T-helper 9 cell (primary cell): ENCODE data around the gene ARSJ.
"Not testable (repeated sequence)": the region's sequence is repeated elsewhere in the genome, so short reads cannot be mapped to it uniquely, and the experiment has no call there.

Experiments
- DNase-seq: peaks from one replicate; pipeline ENCODE4 v3.0.0-alpha.2; 2020

Gene ARSJ

GRCh38 chr4:113955411-113955810 is 24.0 kb downstream of the ARSJ start:
- DNase-seq = no peak

GRCh38 chr4:113953888-113954287 is 25.6 kb downstream of the ARSJ start:
- no peak for DNase-seq

- no peak for DNase-seq
Measured at GRCh38 chr4:113952452-113953029, 26.9 kb downstream of the ARSJ start.

DNA sequence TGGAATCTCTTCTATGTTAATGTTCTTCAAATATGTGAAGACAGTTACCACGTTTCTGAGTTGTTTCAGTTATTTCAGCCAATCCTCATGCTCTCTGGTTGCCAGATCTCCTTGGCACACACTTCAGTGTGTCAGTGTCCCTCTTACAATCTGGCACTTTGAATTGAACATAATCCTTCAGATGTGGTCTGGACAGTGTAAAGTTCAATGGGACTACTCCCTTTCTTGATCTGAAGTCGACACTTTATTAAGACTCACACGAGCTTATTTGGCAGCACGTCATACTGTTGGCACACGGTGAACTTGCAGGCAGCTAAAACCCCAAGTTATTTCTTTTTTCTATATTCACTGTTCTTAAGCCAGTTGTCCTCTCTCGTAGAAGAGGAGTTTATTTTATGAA is 28.2 kb downstream of the ARSJ start:
- no peak for DNase-seq

- no peak for DNase-seq
Measured at GRCh38 chr4:113950207-113950606, 29.2 kb downstream of the ARSJ start.

GRCh38 chr4:113947484-113947883 is 32.0 kb downstream of the ARSJ start:
- no peak for DNase-seq

DNA sequence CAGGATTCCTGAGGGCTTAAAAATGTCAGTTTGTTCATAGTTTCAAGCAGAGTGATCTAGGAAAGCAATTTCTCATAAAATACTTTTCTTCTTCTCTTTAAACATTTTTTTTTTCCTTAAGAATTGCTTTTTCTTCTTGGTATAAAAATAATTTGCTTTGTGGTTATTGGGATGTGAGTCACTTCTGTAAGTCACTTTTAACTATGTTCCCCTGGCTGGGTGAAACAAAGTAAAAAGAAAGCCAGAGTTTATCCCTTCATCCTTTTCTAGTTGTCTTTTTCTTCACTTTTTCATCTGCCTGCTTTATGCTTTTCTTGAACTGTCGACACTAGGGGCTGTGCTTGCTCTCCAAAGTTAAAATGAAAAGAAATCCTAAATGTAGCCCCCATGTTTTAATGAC is 33.5 kb downstream of the ARSJ start:
- no peak for DNase-seq

- no peak for DNase-seq
Measured at GRCh38 chr4:113943863-113944262, 35.6 kb downstream of the ARSJ start.

DNA sequence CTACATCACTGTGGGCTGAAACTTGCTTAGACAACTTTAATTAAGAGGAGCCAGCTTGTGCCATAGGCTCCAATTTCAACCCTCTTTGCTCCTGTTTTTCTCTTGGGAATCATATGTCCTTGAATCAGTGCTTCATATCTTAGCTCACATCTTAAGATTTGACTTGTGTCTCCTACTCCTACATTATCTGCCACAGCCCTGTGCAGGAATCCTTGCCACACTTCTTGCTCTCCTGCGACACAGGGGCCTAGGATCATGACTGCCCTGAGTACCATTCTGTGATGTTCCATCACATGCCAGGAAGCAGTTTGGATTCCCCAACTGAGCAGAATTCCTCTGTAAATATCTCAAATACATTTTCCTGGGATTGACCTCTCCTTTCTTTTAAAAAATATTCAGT is 36.4 kb downstream of the ARSJ start:
- no peak for DNase-seq

GRCh38 chr4:113941836-113942235 is 37.6 kb downstream of the ARSJ start:
- DNase-seq = no peak

DNA sequence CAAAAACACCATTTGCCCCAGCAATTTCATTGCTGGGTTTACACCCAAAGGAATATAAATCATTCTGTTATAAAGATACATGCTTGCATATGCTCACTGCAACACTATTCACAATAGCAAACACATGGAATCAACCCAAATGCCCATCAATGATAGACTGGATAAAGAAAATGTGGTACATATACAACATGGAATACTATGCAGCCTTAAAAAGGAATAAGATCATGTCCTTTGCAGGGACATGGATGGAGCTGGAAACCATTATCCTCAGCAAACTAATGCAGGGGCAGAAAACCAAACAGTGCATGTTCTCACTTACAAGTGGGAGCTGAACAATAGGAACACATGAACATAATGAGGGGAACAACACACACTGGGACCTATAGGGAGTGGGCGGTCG is 39.3 kb downstream of the ARSJ start:
- DNase-seq = not testable (repeated sequence)

GRCh38 chr4:113935190-113935589 is 44.3 kb downstream of the ARSJ start:
- DNase-seq = no peak

GRCh38 chr4:113924706-113925105 is 54.7 kb downstream of the ARSJ start:
- DNase-seq = not testable (repeated sequence)

- DNase-seq = no peak
Measured at GRCh38 chr4:113921089-113921794, 58.2 kb downstream of the ARSJ start.

GRCh38 chr4:113919611-113920010 is 59.8 kb downstream of the ARSJ start:
- DNase-seq = no peak

GRCh38 chr4:113919145-113919544 is 60.3 kb downstream of the ARSJ start:
- DNase-seq = no peak

GRCh38 chr4:113908829-113909228 is 70.6 kb downstream of the ARSJ start:
- DNase-seq = no peak

DNA sequence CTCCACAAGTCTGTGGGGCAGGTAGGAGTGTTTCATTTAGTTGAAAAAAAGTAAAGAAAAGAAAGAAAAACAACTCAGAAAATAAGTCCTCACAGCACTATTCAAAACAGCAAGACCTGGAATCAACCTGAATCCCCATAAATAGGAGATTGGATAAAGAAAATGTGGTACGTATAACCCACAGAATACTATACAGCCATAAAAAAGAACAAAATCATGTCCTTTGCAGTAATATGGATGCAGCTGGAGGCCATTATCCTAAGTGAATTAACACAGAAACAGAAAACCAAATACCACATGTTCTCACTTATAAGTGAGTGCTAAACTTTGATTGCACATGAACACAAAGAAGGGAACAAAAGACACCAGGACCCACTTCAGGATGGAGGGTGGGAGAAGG is 71.9 kb downstream of the ARSJ start:
- no peak for DNase-seq

GRCh38 chr4:113905301-113905700 is 74.1 kb downstream of the ARSJ start:
- no peak for DNase-seq

DNA sequence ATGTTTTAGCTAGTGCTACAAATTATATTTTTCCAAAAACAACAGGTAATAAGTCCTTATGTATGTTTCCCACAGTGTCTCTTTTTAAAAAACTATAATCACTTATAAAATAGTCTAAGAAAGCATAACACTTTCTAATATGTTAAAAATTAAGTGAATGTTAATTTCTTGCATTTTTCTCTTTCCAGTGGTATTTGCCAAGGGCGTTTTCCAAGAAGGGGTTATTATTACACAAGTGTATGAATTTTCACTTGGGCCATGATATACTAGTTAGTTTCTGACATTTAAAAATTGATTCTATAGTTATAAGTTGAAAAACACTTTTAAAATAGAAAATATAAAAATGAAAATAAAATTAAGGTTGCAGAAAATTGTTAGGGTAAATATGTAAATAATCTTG is 74.6 kb downstream of the ARSJ start:
- no peak for DNase-seq

GRCh38 chr4:113901994-113902787 is 77.3 kb downstream of the ARSJ start:
- DNase-seq = peak; percentile 57

- DNase-seq = peak; percentile 3
Measured at GRCh38 chr4:113899271-113900070, 80.0 kb downstream of the ARSJ start.

DNA sequence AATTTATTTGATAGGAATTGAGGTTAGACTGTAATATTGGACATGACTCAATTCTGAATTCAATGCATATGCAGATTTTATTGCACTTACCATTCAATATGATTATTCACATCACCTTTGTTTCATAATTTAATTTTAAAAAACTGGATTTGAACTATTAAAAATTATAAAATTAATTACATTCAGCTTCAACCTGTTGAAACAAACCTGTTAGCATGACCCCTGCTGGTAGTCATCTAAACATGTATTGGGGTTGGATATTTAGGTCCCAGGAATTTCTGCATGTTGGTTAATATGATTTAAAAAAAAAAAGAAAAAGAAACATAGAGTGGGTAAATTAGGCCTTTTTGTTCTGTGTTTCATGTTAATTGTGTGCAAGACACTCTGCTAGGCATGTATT is 85.9 kb downstream of the ARSJ start:
- DNase-seq = no peak
